GM12878 (cell line): ENCODE measurements around the gene CTR9. TPM values are rescaled to one million over a fixed set of nuclear protein-coding genes. Genes with fewer than 3 reads are reported as not detected.

Experiments
- CHD2 ChIP-seq: IDR thresholded peaks from 2 replicates; pipeline ENCODE4 v1.6.1; 2011; ENCODE audit warnings: low read depth, low read length, improper control_type of control experiment, borderline replicate concordance
- E2F4 ChIP-seq: IDR thresholded peaks from 2 replicates; pipeline ENCODE4 v1.6.1; 2012; ENCODE audit warnings: low read depth, low read length, improper control_type of control experiment
- ELK1 ChIP-seq: IDR thresholded peaks from 2 replicates; pipeline ENCODE4 v1.6.1; 2012; ENCODE audit warnings: low read depth, low read length, improper control_type of control experiment
- ESRRA ChIP-seq: IDR thresholded peaks from 2 replicates; pipeline ENCODE4 v1.6.1; 2012; ENCODE audit warnings: mild to moderate bottlenecking, low read length, improper control_type of control experiment
- ETV6 ChIP-seq, 2 experiments: fragments of 450-650 bp in 1 of 2; IDR thresholded peaks in 1 of 2; conservative IDR thresholded peaks in 1 of 2; 2 replicates each; pipeline ENCODE4 v1.6.1; 2014; ENCODE audit warnings: antibody characterized with exemption in 1 of 2, borderline replicate concordance in 1 of 2, low read depth in 1 of 2, mild to moderate bottlenecking in 1 of 2, moderate library complexity in 1 of 2
- HDAC2 ChIP-seq: fragments of 200-600 bp; sonication (generic); IDR thresholded peaks from 2 replicates; pipeline ENCODE4 v1.6.1; 2017
- HDGF ChIP-seq: fragments of 450-650 bp; IDR thresholded peaks from 2 replicates; pipeline ENCODE4 v1.6.1; 2016; ENCODE audit warnings: antibody characterized with exemption
- KDM1A ChIP-seq: fragments of 200-600 bp; sonication (generic); IDR thresholded peaks from 2 replicates; pipeline ENCODE4 v1.6.1; 2016; ENCODE audit warnings: borderline replicate concordance
- LARP7 ChIP-seq: fragments of 450-650 bp; IDR thresholded peaks from 2 replicates; pipeline ENCODE4 v1.6.1; 2017; ENCODE audit warnings: mild to moderate bottlenecking
- MEF2B ChIP-seq: fragments of 450-650 bp; IDR thresholded peaks from 2 replicates; pipeline ENCODE4 v1.6.1; 2018; ENCODE audit warnings: mild to moderate bottlenecking, moderate library complexity; ENCODE audit not compliant: partially characterized antibody, poor library complexity, severe bottlenecking
- NFIC ChIP-seq: IDR thresholded peaks from 2 replicates; pipeline ENCODE4 v1.6.1; 2012; ENCODE audit warnings: low read depth, mild to moderate bottlenecking, inconsistent platforms, low read length, moderate library complexity
- NFYA ChIP-seq: IDR thresholded peaks from 2 replicates; pipeline ENCODE4 v1.6.1; 2011; ENCODE audit warnings: low read depth, mild to moderate bottlenecking, low read length, improper control_type of control experiment, borderline replicate concordance
- PKNOX1 ChIP-seq: fragments of 450-650 bp; IDR thresholded peaks from 2 replicates; pipeline ENCODE4 v1.6.1; 2016; ENCODE audit warnings: mild to moderate bottlenecking
- POLR2A ChIP-seq: IDR thresholded peaks from 2 replicates; pipeline ENCODE4 v1.6.1; 2011; ENCODE audit warnings: low read depth, mild to moderate bottlenecking, low read length
- POU2F2 ChIP-seq: IDR thresholded peaks from 3 replicates; pipeline ENCODE4 v1.6.1; 2011; ENCODE audit warnings: low read depth, mild to moderate bottlenecking, low read length, borderline replicate concordance
- SMC3 ChIP-seq: IDR thresholded peaks from 2 replicates; pipeline ENCODE4 v1.6.1; 2011; ENCODE audit warnings: low read length, improper control_type of control experiment, borderline replicate concordance
- SUPT20H ChIP-seq: IDR thresholded peaks from 2 replicates; pipeline ENCODE4 v1.6.1; 2011; ENCODE audit warnings: low read depth, mild to moderate bottlenecking, low read length, moderate library complexity, borderline replicate concordance; ENCODE audit not compliant: control insufficient read depth
- ZNF274 ChIP-seq: IDR thresholded peaks from one replicate; pipeline ENCODE4 v1.8.0; 2011; ENCODE audit not compliant: insufficient read length, insufficient read depth
- ZNF687 ChIP-seq: fragments of 450-650 bp; IDR thresholded peaks from 2 replicates; pipeline ENCODE4 v1.6.1; 2017; ENCODE audit warnings: mild to moderate bottlenecking, moderate library complexity
- polyA plus RNA-seq, 11 experiments: library from polyadenylated mRNA; depleted of rRNA in 4 of 11; unstranded in 6 of 11; stranded (reverse) in 5 of 11; fragments of >200 nt; fragmentation: Nextera tagmentation in 4 of 11; fragmentation: Illumina TruSeq in 1 of 11; extraction: Ambion mirVana in 4 of 11; extraction: Trizol in 1 of 11; gene quantifications; 1 replicate in 1 of 11; 2 replicates in 10 of 11; pipeline versions ENCODE4 v1.2.1 to v1.2.3, GENCODE V29; 2011 to 2016; ENCODE audit warnings: inconsistent platforms in 2 of 11, missing spikeins in 2 of 11, low read depth in 1 of 11
- total RNA-seq, 4 experiments: library from RNA; depleted of rRNA in 3 of 4; stranded (reverse); fragments of >200 nt in 3 of 4; fragmentation: Illumina TruSeq in 1 of 4; extraction: Trizol in 1 of 4; gene quantifications; 2 replicates each; pipeline versions ENCODE4 v1.2.1 to v1.2.3, GENCODE V29; 2013 to 2021

CTR9 gene
- total and polyA plus RNA-seq, 10 of the 15 experiments (the other 5 are each of a cell fraction or from before 2014, with no cell fraction given), result 13.9 to 54.9 (median 28.9) TPM

- peak; percentile 98 for TF ChIP-seq POLR2A
- TF ChIP-seq ZNF687, result peak; percentile 75; the same call in 1 of the 2 replicates
- 0 out of 2 replicates have a peak, but pooled peaks have one; percentile 72 for TF ChIP-seq CHD2
- TF ChIP-seq ETV6 (conservative IDR thresholded peaks at IDR 0.05 in 1 of 2, IDR thresholded peaks at IDR 0.05 in 1 of 2; ENCODE audit: borderline replicate concordance in 1 of 2, low read depth in 1 of 2), result no peak
- TF ChIP-seq PKNOX1, result peak; percentile 95
- TF ChIP-seq NFIC, result peak; percentile 27; the same call in 1 of the 2 replicates
- peak; percentile 99 for TF ChIP-seq POU2F2
- no peak; the same call in 1 of the 2 replicates for TF ChIP-seq NFYA
- TF ChIP-seq KDM1A, result no peak
- peak; percentile 20; the same call in 1 of the 2 replicates for TF ChIP-seq SMC3
- TF ChIP-seq HDGF, result peak; percentile 96
- peak; percentile 71 for TF ChIP-seq ELK1
- TF ChIP-seq LARP7, result peak; percentile 67; the same call in 1 of the 2 replicates
- 0 out of 2 replicates have a peak, but pooled peaks have one; percentile 16 for TF ChIP-seq ESRRA
- TF ChIP-seq MEF2B, result no peak
- TF ChIP-seq SUPT20H, result no peak
- TF ChIP-seq ZNF274, result no peak
- TF ChIP-seq E2F4, result no peak
- TF ChIP-seq HDAC2, result no peak
Measured at GRCh38 chr11:10808553-10809372, 57.7 kb downstream of the CTR9 start, which contains the start of gene EIF4G2 (continued).
